T-helper 2 cell treated with Interferon-gamma antibody and Interleukin-4, amounts not matched to agents 5 μg/mL and 100 μg/mL, for 36 hours (primary cell): Measurements from ENCODE around the gene ADM2.
"Not testable (repeated sequence)": the region's sequence is repeated elsewhere in the genome, so short reads cannot be mapped to it uniquely, and the experiment has no call there.

Experiments
- DNase-seq: peaks from one replicate; pipeline ENCODE4 v3.0.0; 2021; ENCODE audit warnings: low spot score
- H3K27ac Mint-ChIP-seq: one replicate; pipeline ENCODE4 v1.8.0; 2021; ENCODE audit warnings: mild to moderate bottlenecking, mixed read lengths
- H3K27me3 Mint-ChIP-seq: one replicate; pipeline ENCODE4 v1.8.0; 2021; ENCODE audit warnings: low read depth, mixed read lengths
- H3K36me3 Mint-ChIP-seq: one replicate; pipeline ENCODE4 v1.8.0; 2021; ENCODE audit warnings: low read depth, mixed read lengths
- H3K4me1 Mint-ChIP-seq: one replicate; pipeline ENCODE4 v1.8.0; 2021; ENCODE audit warnings: low read depth, mixed read lengths
- H3K4me3 Mint-ChIP-seq: one replicate; pipeline ENCODE4 v1.8.0; 2022; ENCODE audit warnings: mild to moderate bottlenecking, moderate library complexity, mixed read lengths
- H3K9me3 Mint-ChIP-seq: one replicate; pipeline ENCODE4 v1.8.0; 2021; ENCODE audit warnings: mixed read lengths

The ADM2 gene

GRCh38 chr22:50530580-50530876 lies 49.2 kb downstream of the ADM2 start:
- no peaks in the 10 kb centered on the region for H3K27me3 Mint-ChIP-seq
- H3K4me3 Mint-ChIP-seq, result peak overlapping the region; percentile 94
- DNase-seq, result no peak
- peaks cover 13% of the 10 kb centered on the region for H3K36me3 Mint-ChIP-seq
- H3K27ac Mint-ChIP-seq, result peak overlapping the region; percentile 99
- peaks cover 41% of the 10 kb centered on the region for H3K4me1 Mint-ChIP-seq
- no peaks in the 10 kb centered on the region for H3K9me3 Mint-ChIP-seq

DNA sequence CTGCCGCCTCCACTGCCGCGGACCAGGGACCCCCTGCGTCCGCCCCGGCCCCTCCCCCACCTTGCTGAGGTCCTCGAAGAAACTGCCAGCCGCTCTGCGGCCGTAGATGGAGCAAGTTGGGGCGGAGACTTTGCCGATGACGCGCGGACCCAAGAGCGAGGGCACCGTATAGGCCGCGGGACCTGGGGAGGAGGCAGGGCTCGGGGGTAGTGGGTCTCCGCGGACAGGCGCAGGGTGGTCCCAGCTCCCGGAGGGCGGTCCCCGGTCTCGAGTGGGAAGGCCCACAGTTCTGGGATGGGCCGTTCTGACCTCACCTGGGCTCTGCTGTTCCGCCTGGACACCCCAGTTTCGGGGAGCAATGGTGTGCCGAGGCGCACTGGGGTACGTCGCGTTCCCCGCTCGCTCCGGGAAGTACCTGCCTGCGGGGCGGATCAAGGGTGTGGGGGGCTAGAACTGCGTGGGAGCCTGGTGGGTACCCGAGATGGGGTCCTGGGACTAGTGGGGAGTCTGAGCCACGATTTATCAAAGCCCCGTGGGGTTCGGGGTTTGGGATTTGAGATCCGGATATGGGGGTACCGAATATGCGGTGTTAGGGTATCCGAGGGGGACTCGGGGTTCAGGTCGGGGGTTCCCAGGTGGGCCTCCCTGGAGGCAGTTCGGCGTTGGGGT lies 49.7 kb downstream of the ADM2 start:
- H3K27me3 Mint-ChIP-seq, result no peaks in the 10 kb centered on the region
- peaks cover 13% of the 10 kb centered on the region for H3K36me3 Mint-ChIP-seq
- H3K9me3 Mint-ChIP-seq, result no peaks in the 10 kb centered on the region
- peak; percentile 86 for DNase-seq
- H3K4me3 Mint-ChIP-seq, result peak overlapping the region; percentile 94
- peak overlapping the region; percentile 99 for H3K27ac Mint-ChIP-seq
- H3K4me1 Mint-ChIP-seq, result peaks cover 41% of the 10 kb centered on the region

DNA sequence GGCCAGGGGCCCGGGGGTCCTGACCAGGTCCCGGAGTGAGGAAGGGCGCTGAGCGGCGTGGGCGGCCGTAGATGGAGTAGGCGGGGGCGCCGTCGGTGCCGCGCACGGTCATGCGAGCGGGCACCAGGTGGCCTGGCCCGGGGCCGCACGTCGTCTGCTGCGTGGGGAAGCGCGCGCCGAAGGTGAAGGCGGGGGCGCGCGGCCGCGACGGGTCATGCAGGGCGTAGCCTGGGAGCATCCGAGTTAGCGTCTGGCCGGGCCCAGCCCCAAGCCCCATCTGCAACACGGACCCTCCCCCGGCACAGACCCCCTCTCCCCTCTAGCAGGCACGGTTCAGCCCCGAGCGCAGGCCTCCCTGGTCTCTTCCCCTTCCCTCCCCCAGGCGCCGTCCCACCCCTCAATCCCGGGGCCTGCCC lies 50.2 kb downstream of the ADM2 start:
- Mint-ChIP-seq H3K4me1 (peaks cover 41% of the 10 kb centered on the region), H3K4me3 (peak overlapping the region; percentile 94), H3K27me3 (no peaks in the 10 kb centered on the region), H3K9me3 (no peaks in the 10 kb centered on the region), H3K27ac (peak overlapping the region; percentile 99), H3K36me3 (peaks cover 13% of the 10 kb centered on the region)
- peak; percentile 77 for DNase-seq

DNA sequence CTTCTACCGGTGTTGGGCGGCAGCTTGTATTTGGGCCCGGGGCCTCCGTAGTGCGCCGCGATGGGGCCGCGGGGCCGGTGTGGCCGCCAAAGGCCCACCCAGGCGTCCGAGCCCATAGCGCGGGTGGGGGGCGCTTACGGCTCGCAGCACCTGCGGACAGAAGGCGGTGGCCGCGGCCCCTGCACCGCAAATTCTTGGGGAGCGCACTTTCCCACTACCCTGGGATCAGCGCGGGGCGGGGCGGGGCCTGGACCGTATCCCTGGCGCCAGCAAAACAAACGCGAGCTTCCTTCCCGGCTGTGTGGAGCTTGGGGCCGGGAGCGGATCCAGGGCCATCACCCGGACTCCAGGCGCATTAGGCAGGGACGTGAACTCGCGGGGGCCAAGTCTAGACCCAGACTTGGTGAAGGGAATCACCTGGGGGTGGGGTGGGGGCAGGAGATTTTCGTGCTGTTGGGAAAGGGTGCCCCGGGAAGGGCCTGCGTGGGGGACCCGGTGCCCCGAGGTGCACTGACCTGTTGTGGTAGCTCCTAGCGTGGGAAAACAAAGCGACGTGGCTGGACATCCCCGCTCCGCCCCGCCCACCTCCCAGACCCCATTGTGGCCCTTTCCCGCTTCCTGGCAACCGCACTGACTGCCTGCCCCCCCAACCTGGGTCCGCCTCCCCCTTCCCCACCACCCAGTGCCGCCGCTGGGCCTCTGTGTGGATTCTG lies 50.8 kb downstream of the ADM2 start:
- H3K9me3 Mint-ChIP-seq, result no peaks in the 10 kb centered on the region
- peaks cover 38% of the 10 kb centered on the region for H3K4me1 Mint-ChIP-seq
- peaks cover 10% of the 10 kb centered on the region for H3K36me3 Mint-ChIP-seq
- peak overlapping the region; percentile 94 for H3K4me3 Mint-ChIP-seq
- DNase-seq, result no peak
- H3K27me3 Mint-ChIP-seq, result no peaks in the 10 kb centered on the region
- peak overlapping the region; percentile 99 for H3K27ac Mint-ChIP-seq

- H3K36me3 Mint-ChIP-seq, result peaks cover 6% of the 10 kb centered on the region
- peaks cover 39% of the 10 kb centered on the region for H3K4me1 Mint-ChIP-seq
- H3K4me3 Mint-ChIP-seq, result peak overlapping the region; percentile 94
- no peaks in the 10 kb centered on the region for H3K27me3 Mint-ChIP-seq
- no peak for DNase-seq
- H3K9me3 Mint-ChIP-seq, result no peaks in the 10 kb centered on the region
- peak overlapping the region; percentile 93 for H3K27ac Mint-ChIP-seq
These were observed 51.8 kb downstream of the ADM2 start for GRCh38 chr22:50532824-50533796.

GRCh38 chr22:50533856-50534711 lies 52.7 kb downstream of the ADM2 start:
- not testable (repeated sequence) for H3K36me3 Mint-ChIP-seq, H3K27me3 Mint-ChIP-seq, H3K9me3 Mint-ChIP-seq, DNase-seq
- H3K4me1 Mint-ChIP-seq, result peaks cover 38% of the 10 kb centered on the region
- H3K4me3 Mint-ChIP-seq, result peak overlapping the region; percentile 46
- peak overlapping the region; percentile 93 for H3K27ac Mint-ChIP-seq

DNA sequence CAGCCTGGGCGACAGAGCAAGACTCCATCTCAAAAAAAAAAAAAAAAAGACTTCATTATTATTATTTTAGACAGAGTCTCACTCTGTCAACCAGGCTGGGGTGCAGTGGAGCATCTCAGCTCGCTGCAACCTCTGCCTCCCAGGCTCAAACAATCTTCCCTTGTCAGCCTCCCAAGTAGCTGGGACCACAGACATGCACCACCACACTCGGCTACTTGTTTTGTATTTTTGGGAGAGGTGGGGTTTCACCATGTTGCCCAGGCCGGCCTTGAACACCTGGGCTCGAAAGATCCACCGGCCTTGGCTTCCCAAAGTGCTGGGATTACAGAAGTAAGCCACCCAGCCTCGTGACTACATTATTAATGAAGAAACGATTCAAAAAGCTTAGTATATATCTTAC lies 53.8 kb downstream of the ADM2 start:
- H3K9me3 Mint-ChIP-seq, result no peaks in the 10 kb centered on the region
- peaks cover 48% of the 10 kb centered on the region for H3K4me1 Mint-ChIP-seq
- no peaks in the 10 kb centered on the region for H3K27me3 Mint-ChIP-seq
- no peak overlapping the region for H3K4me3 Mint-ChIP-seq
- no peak for DNase-seq
- peaks cover 6% of the 10 kb centered on the region for H3K36me3 Mint-ChIP-seq
- H3K27ac Mint-ChIP-seq, result peak overlapping the region; percentile 31
